HUDEP-2 (cell line): Measurements from ENCODE around the gene CALHM5.
A peak's percentile ranks its signal among the peaks of the same experiment; 100 is the strongest.
"Not testable (repeated sequence)": the region's sequence is repeated elsewhere in the genome, so short reads cannot be mapped to it uniquely, and the experiment has no call there.

ENCODE experiments used
- DNase-seq, 76 experiments: peaks; one replicate each; lab custom pipeline; 2025; ENCODE audit not compliant: unreplicated experiment in 76 of 76; lab: John Stamatoyannopoulos, UW

Gene CALHM5, protein sequence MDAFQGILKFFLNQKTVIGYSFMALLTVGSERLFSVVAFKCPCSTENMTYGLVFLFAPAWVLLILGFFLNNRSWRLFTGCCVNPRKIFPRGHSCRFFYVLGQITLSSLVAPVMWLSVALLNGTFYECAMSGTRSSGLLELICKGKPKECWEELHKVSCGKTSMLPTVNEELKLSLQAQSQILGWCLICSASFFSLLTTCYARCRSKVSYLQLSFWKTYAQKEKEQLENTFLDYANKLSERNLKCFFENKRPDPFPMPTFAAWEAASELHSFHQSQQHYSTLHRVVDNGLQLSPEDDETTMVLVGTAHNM

DNA sequence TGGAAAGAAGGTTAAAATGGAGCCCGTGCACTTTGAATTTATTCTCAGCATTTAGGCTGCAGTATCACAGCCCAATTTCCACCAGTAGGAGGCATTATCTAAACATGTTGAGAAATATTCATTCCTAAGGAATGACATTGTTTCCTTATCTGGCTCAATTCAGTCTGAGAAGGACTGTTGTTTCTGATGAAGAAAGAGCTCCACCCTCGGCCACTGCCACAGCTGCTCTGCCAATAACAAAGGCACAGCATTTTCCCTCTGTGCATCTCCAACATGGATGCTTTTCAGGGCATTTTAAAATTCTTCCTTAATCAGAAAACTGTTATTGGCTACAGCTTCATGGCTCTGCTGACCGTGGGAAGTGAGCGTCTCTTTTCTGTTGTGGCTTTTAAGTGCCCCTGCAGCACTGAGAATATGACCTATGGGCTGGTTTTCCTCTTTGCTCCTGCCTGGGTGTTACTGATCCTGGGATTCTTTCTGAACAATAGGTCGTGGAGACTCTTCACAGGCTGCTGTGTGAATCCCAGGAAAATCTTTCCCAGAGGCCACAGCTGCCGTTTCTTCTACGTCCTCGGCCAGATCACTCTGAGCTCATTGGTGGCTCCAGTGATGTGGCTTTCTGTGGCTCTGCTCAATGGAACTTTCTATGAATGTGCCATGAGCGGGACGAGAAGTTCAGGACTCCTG lies at the start of gene CALHM5:
CALHM5 (plus strand) TSS at position 216 of the 687 bp plus-strand sequence; CDS start at position 274, 58 bp downstream.
- peak in 20 of 76 experiments; percentile 4 to 54 (median 28) for DNase-seq

DNA sequence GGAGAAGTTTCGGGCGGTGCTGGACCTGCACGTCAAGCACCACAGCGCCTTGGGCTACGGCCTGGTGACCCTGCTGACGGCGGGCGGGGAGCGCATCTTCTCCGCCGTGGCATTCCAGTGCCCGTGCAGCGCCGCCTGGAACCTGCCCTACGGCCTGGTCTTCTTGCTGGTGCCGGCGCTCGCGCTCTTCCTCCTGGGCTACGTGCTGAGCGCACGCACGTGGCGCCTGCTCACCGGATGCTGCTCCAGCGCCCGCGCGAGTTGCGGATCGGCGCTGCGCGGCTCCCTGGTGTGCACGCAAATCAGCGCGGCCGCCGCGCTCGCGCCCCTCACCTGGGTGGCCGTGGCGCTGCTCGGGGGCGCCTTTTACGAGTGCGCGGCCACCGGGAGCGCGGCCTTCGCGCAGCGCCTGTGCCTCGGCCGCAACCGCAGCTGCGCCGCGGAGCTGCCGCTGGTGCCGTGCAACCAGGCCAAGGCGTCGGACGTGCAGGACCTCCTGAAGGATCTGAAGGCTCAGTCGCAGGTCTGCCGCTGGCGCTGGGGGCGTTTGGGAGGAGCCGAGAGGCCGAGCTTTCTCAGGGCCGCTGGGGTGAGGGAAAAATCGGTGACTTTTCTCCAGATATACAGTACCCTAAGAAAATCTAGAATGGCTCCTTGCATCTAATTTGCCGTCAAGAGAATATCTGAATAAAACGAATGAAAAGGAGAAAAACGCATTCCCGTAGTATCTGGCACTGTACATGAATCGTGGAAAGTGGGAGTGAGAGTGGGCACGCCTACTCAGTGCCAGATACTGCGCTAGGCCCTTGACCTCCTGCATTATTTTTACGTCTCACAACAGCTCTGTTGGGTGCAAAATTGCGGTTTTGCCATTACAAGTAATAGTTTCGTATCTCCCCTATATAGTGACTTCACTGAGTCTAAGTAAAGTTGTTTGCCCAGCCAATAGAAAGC lies 49.2 kb upstream of the CALHM5 start:
- DNase-seq: peak in 52 of 76 experiments; percentile 12 to 68 (median 48)

DNA sequence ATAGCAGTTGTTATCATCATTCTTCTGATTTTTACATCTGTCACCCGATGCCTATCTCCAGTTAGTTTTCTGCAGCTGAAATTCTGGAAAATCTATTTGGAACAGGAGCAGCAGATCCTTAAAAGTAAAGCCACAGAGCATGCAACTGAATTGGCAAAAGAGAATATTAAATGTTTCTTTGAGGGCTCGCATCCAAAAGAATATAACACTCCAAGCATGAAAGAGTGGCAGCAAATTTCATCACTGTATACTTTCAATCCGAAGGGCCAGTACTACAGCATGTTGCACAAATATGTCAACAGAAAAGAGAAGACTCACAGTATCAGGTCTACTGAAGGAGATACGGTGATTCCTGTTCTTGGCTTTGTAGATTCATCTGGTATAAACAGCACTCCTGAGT lies 48.1 kb upstream of the CALHM5 start:
- no peak for DNase-seq

DNA sequence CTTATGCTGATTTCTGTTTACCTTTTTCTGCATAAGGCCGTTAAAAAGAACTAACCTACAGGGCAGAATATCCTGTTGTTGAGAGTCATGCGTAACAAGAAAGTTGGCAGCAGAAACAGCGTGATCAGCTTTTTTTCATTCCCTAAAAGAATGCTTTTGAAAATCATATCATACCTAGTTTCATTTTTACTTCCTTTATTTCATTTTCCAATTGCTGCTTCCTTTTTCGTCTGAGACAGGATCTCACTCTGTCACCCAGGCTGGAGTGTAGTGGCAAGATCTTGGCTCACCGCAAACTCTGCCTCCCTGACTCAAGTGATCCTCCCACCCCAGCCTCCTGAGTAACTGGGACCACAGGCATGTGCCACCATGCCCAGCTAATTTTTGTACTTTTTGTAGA lies 46.2 kb upstream of the CALHM5 start:
- DNase-seq: no peak

DNA sequence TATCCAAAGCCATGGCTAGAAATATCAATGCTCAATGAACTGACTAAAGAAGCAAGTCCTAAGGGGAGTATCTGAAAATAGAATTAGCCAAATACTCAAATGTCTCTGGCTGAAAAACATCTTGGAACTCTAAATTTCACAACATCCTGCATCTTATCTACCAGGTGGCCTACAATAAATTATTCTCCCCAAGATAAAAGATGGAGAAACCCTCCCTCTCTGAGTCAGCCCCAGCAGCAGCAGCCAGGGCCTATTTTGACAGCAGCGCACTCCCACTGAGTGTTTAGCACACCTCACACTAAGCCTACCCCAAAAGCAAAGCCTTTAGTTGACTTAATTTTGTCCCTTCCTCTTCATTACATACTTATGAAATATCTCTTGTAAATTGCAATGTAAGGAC lies 44.3 kb upstream of the CALHM5 start:
- no peak for DNase-seq

DNA sequence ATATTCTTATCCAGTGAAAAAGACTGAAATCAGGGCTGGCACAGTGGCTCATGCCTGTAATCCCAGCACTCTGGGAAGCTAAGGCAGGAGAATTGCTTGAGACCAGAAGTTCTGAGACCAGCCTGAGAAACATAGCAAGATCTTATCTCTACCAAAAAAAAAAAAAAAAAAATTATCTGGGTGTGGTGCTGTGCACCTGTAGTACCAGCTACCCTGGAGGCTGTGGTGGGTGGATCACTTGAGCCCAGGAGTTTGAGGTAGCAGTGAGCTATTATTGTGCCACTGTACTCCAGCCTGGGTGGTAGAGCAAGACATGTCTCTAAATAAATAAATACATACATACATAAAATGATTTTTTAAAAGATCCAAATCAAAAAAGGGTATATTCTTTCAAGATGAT lies 43.9 kb upstream of the CALHM5 start:
- peak in 10 of 76 experiments; percentile 7 to 56 (median 23) for DNase-seq

DNA sequence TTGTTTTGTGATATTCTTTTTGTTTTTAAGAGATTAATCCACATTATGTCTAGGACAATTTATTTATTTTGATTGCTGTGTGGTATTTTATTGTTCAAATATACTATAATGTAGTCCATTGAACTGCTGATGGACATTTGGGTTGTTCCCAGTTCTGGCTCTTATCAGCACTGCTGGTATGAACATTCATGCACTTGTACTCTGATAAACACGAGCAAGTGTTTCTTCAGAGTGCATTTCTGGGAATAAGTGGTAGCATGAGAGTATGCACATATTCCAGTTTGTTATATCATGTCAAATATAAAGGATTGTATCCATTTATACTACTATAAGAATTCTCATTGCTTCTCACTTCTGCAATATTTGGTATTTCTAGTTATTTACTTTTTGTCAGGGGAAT lies 43.1 kb upstream of the CALHM5 start:
- peak in 48 of 76 experiments; percentile 11 to 89 (median 60) for DNase-seq

DNA sequence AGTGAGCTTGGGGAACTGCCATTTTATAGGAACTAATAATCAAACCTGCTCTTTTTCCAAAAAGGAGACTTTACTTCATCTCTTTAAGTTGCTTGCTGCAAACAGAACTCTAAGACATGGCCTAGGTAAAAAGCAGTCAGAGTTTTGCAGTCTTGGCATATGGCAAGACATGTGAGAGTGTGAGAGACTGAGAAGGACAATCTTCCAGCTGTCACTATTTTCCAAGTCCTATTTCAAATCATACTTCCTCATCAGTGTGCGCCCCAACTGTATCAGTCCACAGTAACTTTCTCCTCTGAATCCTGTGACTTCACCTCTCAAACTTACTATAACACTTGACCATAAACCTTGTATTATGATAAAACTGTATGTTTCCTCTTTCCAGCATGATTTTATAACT lies 39.9 kb upstream of the CALHM5 start:
- DNase-seq: no peak

DNA sequence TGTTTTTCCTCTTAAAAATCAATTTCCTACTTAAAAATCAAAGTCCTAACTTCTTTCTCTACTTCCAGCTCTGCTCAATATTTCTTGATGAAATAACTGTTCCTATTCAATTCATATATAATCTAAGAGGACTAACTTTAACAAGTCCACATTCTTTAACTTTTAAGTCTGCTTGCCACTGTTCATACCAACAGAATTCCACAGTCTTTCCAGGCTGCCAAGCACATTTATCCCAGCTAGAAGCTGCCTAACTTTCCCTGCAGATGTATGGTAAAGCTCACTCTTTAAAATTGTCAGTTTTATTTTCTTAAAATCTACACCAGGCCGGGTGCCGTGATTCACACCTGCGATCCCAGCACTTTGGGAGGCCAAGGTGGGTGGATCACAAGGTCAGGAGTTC lies 38.7 kb upstream of the CALHM5 start:
- DNase-seq: no peak

DNA sequence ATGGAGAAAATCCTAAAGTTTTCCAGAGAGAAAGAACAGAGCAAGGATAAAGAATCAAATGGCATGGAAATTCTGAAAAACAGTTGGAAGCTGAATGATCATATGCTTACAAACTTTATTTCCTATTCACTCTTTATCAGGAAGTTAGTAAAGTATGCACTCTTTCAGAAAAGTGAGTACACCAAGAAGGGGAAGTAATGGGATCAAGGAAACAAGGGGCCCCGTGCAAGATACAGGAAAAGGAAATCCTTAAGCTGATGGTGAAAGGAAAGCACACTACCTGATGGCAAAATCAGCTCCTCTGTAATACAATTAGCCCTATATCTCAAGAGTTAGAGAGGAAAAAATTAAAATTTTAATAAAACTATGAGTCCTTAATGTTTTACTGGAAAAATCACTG lies 36.3 kb upstream of the CALHM5 start:
- DNase-seq: no peak

DNA sequence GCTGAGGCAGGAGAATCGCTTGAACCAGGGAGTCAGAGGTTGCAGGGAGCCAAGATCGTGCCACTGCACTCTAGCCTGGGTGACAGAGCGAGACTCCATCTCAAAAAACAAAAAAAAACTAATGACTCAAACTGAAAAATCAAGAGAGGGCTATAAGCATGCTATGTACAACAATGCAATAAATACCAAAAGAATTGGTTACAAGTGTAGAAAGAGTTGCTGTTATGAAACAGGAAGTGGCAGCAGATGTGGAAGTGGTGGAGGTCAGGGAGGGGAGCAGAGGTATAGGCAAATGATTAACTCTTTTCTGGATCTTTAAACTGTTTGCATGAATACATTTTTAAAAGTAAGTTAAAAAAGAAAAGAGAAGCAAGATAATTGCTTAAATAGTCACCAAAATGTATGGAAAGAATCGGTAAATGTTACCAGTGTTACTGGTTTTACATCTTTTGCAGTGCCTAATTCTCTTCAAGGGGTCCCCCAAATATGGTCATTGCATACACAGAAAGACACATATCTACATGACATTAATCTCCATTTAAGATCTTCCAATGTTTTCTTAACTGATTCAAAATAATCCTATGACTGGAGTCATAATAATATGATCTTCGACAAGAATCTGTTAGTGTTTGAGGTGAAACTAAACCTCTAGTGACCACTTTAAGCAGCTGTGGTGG lies 35.3 kb upstream of the CALHM5 start:
- no peak for DNase-seq

DNA sequence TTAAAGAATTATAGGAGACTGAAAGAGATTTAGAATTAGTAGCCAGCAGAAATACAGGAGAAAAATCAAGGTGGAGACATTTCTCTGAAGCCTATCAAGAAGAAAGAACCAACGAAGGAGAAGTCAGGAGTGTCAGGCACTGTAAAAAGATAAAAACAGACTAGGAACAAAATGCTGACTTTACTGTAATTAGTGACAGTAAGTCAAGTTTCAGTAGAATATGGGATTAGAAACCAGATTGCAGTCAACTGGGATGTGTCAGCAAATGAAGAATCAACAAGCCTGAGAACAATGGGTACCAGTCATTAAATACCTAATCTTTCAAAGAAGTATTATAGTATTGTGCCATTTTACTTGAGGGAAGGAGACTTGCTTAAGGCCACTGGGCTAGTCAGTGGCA lies 28.7 kb upstream of the CALHM5 start:
- DNase-seq: no peak

DNA sequence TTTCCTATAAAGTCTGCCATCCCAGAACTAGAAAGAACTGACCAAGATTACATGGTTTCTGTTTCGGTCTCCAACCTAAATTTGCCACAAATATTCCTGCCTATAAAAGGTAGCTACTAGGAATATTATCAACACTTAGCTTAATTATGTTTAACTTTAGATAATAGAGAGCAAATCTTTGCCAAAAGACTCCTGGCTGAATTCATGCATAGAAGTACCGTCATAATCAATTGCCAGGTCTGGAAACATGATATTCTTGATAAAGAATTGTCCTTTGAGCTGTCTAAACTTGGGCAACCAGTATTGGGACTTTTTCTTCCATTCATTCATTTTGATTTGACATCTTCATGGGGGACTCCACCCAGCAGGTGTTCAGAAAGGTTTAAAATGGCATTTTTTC lies 27.8 kb upstream of the CALHM5 start:
- no peak for DNase-seq

DNA sequence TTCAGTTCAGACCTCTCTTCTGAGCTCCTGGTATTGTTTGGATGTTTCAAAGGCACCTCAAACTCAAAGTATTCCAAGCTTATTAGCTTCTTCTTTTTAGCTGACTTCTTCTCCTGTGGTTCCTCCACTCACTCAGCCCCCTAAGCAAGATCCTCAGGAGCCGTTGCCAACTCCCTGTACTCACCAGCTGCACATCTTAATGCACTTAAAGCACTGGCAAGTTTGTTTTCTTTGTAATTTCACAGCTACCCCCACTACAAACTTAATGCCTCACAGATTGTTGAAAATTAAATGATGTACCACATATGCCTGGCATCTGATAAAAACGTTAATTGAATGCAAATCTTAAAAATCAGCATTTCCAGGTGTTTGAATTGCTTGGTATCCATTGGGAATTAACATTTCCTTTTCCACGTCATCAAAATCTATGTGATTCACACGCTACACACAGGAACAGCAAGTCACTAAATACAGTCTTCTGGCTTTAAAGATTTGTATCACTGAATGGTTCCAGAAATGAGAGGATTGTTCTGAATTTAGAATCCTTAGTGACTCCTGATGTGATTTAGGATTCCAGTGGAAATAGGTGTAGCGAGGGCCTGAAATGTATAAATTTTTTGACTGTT lies 25.8 kb upstream of the CALHM5 start:
- no peak for DNase-seq

DNA sequence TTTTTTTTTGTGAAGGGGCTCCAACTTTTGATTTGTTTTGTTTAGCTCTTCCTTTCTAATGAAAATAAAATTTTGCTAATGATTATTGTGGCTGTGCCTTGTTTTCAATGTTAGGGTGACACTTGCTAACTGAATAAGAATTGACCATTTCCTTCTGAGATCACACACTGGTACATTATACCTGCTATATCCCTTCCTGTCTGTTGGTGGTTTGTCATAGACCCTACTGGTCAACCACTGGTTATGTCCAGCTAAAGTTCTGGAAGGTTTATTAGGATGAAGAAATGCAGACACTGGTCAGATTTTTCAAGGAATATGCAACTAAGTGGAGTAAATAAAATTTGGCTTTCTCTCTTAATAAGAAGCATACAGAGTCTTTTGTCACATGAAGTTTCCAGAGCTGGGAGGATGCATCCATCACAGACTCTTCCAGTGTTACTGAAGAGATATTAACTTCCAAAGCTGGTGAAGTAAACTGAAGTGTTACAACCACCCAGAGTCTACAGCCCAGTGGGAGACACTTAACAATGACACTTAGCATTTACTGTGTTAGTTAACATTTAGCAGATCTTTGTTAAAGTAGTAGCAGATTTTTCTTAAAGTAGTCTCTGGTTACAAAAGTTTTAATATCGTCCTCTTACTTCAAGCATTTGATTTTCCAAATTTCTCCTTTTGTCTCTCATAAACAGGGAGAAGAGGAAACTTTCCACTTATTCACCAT lies 19.7 kb upstream of the CALHM5 start:
- no peak for DNase-seq

DNA sequence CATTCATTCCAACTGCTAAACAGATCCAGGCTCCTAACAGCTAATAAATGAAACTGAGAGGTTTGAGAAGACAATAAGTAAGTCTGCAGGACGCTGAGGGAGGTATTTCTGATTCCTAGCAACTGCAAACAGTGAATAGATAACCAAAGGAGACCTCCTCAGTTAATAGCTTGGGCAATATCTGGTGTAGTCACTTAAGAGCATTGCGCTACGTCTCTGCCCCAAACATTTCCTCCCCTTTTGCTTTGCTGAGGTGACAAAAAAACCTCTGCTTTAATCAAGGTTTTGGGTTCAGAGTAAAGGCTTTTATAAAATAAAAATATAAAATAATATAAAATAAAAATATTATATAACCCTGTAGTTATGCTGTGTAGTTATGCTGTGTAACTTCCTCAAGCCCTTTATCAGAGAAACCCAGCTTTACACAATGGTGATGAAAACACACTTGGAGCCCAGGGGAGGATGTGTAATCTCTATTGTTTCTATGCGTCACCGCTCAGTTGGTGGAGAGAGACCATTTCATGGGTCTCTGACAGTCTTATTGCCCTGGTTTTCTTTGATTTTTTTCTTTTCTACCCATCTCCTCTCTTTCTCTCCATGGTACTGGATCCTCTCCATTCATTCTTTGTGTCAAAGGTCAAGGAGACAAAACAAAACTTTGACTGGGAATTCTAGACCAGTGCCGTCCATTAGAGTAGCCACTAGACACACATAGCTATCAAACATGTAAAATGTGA lies 18.9 kb upstream of the CALHM5 start:
- DNase-seq: peak in 25 of 76 experiments; percentile 9 to 51 (median 30)

DNA sequence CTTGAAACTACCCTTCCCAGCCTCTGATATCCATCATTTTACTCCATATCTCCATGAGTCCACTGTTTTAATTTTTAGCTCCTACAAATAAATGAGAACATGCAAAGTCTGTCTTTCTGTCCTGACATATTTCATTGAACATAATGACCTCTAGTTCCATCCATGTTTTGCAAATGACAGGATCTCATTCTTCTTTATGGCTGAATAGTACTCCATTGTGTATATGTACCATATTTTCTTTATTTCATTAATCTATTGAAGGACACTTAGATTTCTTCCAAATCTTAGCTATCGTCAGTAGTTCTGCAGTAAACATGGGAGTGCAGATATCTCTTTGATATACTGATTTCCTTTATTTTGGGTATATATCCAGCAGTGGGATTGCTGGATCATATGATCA lies 16.3 kb upstream of the CALHM5 start:
- not testable (repeated sequence) for DNase-seq

DNA sequence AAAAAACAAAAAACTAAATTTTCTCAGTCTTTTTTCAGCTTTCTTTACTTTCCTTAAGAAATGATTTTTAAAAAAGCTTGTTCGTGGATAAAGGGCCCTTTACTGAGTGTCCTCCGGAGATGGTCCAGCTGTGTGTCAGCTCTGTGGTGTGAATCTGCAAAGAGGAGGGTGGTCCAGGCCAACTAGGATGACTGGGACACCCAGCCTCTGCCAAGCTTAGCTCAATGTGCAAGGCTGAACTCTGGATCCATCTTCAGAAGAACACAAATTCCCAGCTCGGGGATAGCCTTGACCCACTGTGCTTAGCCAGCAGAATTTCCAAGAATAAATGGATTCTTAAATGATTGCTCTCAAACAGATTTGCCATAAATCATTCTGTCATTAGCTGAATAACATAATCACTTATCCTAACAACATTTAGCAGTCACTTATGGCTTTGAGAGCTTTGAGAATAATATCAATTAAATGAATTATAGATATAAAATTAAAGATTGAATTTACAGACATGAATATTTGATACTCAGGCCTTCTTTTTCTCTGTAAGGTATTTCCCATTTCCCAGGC lies 14.2 kb upstream of the CALHM5 start:
- no peak for DNase-seq
